ENCODE results near the gene ZBTB40. TPM values are rescaled to one million over a fixed set of nuclear protein-coding genes. Genes with fewer than 3 reads are reported as not detected.

The ZBTB40 gene
- total RNA-seq, 1 donor: 15.5 TPM

DNA sequence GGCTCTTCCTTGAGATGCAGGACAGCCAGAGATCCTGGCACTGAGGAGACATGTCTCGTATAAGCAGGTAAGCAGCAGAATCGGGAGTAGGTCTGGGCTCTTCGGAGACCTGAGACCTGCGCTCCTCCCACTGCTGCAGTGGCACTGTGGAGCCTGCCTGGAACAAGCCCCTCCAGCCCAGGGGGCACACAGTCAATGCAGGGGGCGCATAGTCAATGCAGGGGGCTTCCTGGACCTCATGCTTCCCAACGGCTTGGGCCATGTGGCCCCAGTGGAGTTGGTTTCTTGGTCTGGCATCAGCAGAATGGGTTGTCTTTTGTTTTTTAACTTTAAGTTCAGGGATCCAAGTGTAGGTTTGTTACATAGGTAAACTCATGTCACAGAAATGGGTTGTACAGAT lies 83.7 kb downstream of the ZBTB40 start:
- H3K4me3 ChIP-seq (ENCODE audit: low read depth, low read length): no peak overlapping the region
- TF ChIP-seq, protein P1, sequence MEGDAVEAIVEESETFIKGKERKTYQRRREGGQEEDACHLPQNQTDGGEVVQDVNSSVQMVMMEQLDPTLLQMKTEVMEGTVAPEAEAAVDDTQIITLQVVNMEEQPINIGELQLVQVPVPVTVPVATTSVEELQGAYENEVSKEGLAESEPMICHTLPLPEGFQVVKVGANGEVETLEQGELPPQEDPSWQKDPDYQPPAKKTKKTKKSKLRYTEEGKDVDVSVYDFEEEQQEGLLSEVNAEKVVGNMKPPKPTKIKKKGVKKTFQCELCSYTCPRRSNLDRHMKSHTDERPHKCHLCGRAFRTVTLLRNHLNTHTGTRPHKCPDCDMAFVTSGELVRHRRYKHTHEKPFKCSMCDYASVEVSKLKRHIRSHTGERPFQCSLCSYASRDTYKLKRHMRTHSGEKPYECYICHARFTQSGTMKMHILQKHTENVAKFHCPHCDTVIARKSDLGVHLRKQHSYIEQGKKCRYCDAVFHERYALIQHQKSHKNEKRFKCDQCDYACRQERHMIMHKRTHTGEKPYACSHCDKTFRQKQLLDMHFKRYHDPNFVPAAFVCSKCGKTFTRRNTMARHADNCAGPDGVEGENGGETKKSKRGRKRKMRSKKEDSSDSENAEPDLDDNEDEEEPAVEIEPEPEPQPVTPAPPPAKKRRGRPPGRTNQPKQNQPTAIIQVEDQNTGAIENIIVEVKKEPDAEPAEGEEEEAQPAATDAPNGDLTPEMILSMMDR (IDR thresholded peaks at IDR 0.05; ENCODE audit: insufficient read depth, low read depth, low read length): no peak
- DNase-seq (ENCODE audit: low read depth): no peak

GRCh38 chr1:22536506-22536905 lies 84.9 kb downstream of the ZBTB40 start:
- no peak for DNase-seq (ENCODE audit: low read depth)
- no peak overlapping the region for H3K4me3 ChIP-seq (ENCODE audit: low read depth, low read length)
- TF ChIP-seq, protein P1 (IDR thresholded peaks at IDR 0.05; ENCODE audit: insufficient read depth, low read depth, low read length): no peak

- TF ChIP-seq, protein P1 (IDR thresholded peaks at IDR 0.05; ENCODE audit: insufficient read depth, low read depth, low read length): no peak
- no peak overlapping the region for H3K4me3 ChIP-seq (ENCODE audit: low read depth, low read length)
- DNase-seq (ENCODE audit: low read depth): no peak
These were observed 85.9 kb downstream of the ZBTB40 start for GRCh38 chr1:22537441-22538139.

- TF ChIP-seq, protein P1 (IDR thresholded peaks at IDR 0.05; ENCODE audit: insufficient read depth, low read depth, low read length): no peak
- DNase-seq (ENCODE audit: low read depth): no peak
- H3K4me3 ChIP-seq (ENCODE audit: low read depth, low read length): no peak overlapping the region
These were observed 88.0 kb downstream of the ZBTB40 start for GRCh38 chr1:22539510-22540118.

GRCh38 chr1:22540337-22540736 lies 88.7 kb downstream of the ZBTB40 start:
- no peak for DNase-seq (ENCODE audit: low read depth)
- TF ChIP-seq, protein P1 (IDR thresholded peaks at IDR 0.05; ENCODE audit: insufficient read depth, low read depth, low read length): no peak
- H3K4me3 ChIP-seq (ENCODE audit: low read depth, low read length): no peak overlapping the region

GRCh38 chr1:22542886-22543285 lies 91.2 kb downstream of the ZBTB40 start:
- TF ChIP-seq, protein P1 (IDR thresholded peaks at IDR 0.05; ENCODE audit: insufficient read depth, low read depth, low read length): no peak
- no peak for DNase-seq (ENCODE audit: low read depth)
- no peak overlapping the region for H3K4me3 ChIP-seq (ENCODE audit: low read depth, low read length)

All from fibroblast of villous mesenchyme (primary cell).